ENCODE results near the gene AXL.

GRCh38 chr19:41230067-41230857 is 11.2 kb downstream of the AXL start:
- no peak for TF ChIP-seq CTCF (IDR thresholded peaks at IDR 0.05; ENCODE audit: borderline replicate concordance, extremely low read depth, low read length, poor library complexity, severe bottlenecking)
- TF ChIP-seq EZH2 (IDR thresholded peaks at IDR 0.05; ENCODE audit: borderline replicate concordance, low read depth, low read length, severe bottlenecking) = no peak
